Left hindlimb (tissue), 1 donor: ENCODE data around the gene PNMA6A.
A peak's percentile ranks its signal among the peaks of the same experiment; 100 is the strongest.
"Not testable (repeated sequence)": the region's sequence is repeated elsewhere in the genome, so short reads cannot be mapped to it uniquely, and the experiment has no call there.

Experiments used
- DNase-seq: peaks from one replicate; pipeline ENCODE4 v3.0.0-alpha.2; 2018

PNMA6A gene

GRCh38 chrX:153071909-153072583 lies at the start of gene PNMA6A:
PNMA6A (plus strand) TSS chrX:153072454; CDS start chrX:153073063, 609 bp downstream.
- not testable (repeated sequence) for DNase-seq

GRCh38 chrX:153026501-153026900 lies 45.8 kb upstream of the PNMA6A start:
- not testable (repeated sequence) for DNase-seq

GRCh38 chrX:153028487-153028886 lies 43.8 kb upstream of the PNMA6A start:
- DNase-seq: not testable (repeated sequence)

GRCh38 chrX:153029162-153029561 lies 43.1 kb upstream of the PNMA6A start:
- no peak for DNase-seq

- no peak for DNase-seq
These were observed 42.4 kb upstream of the PNMA6A start for GRCh38 chrX:153029875-153030274.

- no peak for DNase-seq
These were observed 41.5 kb upstream of the PNMA6A start for GRCh38 chrX:153030801-153031200.

GRCh38 chrX:153032397-153033118 lies 39.7 kb upstream of the PNMA6A start:
- peak; percentile 53 for DNase-seq

- no peak for DNase-seq
These were observed 23.2 kb upstream of the PNMA6A start for GRCh38 chrX:153049093-153049492.

GRCh38 chrX:153052534-153052933 lies 19.7 kb upstream of the PNMA6A start:
- no peak for DNase-seq

GRCh38 chrX:153055871-153056749 lies 16.1 kb upstream of the PNMA6A start, which contains the start of gene PNMA3:
PNMA3 (plus strand) TSS chrX:153056470; CDS start chrX:153057056, 586 bp downstream.
- peak; percentile 32 for DNase-seq

GRCh38 chrX:153057281-153057680 lies 15.0 kb upstream of the PNMA6A start:
- no peak for DNase-seq

GRCh38 chrX:153059191-153060094 lies 12.8 kb upstream of the PNMA6A start:
- DNase-seq: no peak

GRCh38 chrX:153060095-153060445 lies 12.2 kb upstream of the PNMA6A start:
- no peak for DNase-seq

GRCh38 chrX:153061732-153062131 lies 10.5 kb upstream of the PNMA6A start:
- no peak for DNase-seq

- DNase-seq: no peak
These were observed 8.9 kb upstream of the PNMA6A start for GRCh38 chrX:153063315-153063714.

GRCh38 chrX:153064061-153064460 lies 8.2 kb upstream of the PNMA6A start:
- no peak for DNase-seq

- no peak for DNase-seq
These were observed 6.9 kb upstream of the PNMA6A start for GRCh38 chrX:153065389-153065788.

GRCh38 chrX:153066402-153066801 lies 5.9 kb upstream of the PNMA6A start:
- DNase-seq: not testable (repeated sequence)

GRCh38 chrX:153073331-153073730 lies 1.1 kb downstream of the PNMA6A start:
- DNase-seq: not testable (repeated sequence)

- DNase-seq: no peak
These were observed 2.1 kb downstream of the PNMA6A start for GRCh38 chrX:153074262-153074899.

GRCh38 chrX:153074935-153075334 lies 2.7 kb downstream of the PNMA6A start:
- DNase-seq: no peak

- DNase-seq: no peak
These were observed 3.1 kb downstream of the PNMA6A start for GRCh38 chrX:153075366-153075765.
